HG03469 (cell line): ENCODE data around the gene LCN10.
"Not testable (repeated sequence)": the region's sequence is repeated elsewhere in the genome, so short reads cannot be mapped to it uniquely, and the experiment has no call there.

ENCODE experiments used
- ATAC-seq: cut with Tn5 transposase; IDR thresholded peaks from one replicate; pipeline ENCODE4 v1.9.1; 2021; ENCODE audit warnings: mild to moderate bottlenecking, moderate library complexity, moderate number of reproducible peaks; ENCODE audit not compliant: unreplicated experiment

LCN10 gene

DNA sequence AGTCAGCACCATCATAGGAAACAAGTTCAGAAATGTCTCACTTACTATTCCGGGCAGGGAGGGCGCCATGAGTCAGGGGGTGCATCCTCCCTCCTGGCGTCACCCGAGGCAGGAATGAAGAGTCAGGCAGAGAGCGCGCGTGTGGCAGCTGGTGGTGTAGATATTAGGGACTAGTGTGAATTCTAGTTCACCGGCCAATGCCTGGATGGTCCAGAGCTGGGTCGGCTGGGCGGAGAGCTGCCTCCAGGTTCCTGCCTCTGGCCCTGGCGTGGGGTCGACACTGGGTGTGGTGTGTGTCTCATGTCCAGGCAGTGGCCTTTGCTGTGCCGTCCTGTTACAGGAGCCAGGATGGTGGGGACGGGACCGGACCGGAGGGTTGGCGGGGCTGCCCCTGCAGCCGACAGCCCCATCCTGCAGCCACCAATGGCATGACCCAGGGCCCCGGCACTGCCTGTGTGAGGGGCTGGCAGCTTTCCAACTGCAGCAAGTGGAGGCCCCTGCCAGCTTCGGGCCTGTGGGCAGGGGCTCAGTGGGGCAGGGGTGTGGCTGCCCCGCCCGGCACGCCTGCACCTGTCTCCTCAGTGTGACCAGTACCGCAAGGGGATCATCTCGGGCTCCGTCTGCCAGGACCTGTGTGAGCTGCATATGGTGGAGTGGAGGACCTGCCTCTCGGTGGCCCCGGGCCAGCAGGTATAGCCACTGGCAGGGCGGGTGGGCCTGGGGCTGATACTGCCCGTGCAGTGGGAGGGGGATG, 21.2 kb downstream of the LCN10 start:
- no peak for ATAC-seq

DNA sequence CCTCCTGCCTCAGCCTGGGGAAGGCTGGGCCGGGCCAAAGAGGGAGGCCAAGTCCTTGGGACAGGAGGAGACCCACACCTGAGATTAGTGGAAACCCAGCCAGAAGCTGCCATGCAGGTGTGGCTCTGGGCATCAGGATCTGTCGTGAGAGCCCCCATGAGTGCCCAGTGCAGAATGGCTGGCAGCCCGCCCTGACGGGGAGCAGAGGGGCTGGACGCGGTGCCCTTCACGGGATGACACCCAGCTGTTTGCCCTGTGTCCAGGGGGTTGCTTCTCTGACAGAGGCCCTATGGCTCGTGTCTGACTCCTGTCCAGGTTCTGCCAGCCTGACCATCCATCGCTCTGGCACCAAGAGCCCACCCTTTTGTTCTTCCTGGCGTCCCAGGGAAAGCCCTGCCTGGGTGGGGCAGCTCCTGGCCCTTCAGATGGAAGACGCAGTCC, 21.8 kb downstream of the LCN10 start:
- no peak for ATAC-seq

DNA sequence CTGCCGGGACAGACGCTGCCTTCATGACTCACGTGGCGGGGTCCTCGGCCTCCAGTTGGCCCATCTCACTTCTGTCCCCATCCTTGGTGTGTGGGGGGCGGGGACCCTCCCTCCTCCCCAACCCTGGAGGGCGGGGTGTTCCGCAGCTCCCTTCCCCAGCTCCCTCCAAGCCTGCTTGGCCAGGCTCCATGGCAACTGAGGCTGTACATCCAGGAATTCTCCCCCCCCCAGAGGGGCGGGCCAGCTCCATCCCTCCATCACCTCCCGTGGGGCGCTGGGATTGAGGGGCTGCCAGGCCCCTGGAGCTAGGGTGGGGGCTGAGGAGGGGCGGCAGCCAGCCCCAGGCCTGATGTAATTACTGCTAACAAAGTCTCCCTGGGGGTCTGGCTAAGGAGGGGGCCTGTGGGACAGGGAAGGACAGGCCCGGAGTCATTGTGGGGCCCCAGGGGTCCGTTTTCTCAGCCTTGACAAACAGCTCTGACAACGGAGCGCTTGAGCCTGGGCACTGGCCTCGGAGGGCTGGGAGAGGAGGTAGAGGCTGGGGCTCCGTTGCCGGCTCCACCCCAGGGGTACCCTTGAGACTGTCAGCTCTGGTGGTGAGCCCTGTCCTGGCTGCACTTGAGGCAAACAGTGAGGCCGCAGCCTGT, 22.4 kb downstream of the LCN10 start:
- no peak for ATAC-seq

DNA sequence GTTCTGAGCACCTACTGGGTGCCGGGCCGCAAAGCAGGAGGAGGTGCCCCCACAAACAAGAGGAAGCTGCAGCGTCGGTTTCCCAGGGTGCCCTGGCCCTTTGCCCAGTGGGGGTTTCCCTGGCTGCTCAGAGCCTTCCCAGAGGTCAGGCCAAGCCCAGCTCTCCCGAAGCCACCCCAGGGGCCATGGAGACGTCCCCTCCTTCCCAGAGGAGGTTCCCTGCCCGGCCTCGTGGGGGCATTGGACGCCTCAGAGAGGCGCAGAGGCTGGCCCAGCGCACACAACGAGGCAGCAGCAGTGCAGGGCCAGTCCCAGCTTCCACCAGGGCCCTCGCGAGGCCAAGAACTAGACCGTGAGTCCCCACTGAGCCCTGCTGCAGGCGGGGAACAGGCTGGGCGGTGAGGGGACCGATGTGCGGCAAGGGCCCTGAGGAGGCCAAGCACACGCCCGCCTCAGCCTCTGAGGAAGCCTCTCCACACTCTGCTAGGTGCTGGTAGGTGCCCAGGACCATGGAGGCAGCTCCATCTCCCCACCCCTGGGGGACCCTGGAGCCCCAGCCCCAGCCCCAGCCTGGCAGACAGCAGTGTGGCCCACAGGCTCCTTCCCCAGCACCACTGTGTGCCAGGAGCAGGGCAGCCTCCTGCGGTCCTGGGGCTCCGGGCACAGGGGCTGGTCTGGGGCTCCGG, 23.4 kb downstream of the LCN10 start:
- ATAC-seq: no peak

DNA sequence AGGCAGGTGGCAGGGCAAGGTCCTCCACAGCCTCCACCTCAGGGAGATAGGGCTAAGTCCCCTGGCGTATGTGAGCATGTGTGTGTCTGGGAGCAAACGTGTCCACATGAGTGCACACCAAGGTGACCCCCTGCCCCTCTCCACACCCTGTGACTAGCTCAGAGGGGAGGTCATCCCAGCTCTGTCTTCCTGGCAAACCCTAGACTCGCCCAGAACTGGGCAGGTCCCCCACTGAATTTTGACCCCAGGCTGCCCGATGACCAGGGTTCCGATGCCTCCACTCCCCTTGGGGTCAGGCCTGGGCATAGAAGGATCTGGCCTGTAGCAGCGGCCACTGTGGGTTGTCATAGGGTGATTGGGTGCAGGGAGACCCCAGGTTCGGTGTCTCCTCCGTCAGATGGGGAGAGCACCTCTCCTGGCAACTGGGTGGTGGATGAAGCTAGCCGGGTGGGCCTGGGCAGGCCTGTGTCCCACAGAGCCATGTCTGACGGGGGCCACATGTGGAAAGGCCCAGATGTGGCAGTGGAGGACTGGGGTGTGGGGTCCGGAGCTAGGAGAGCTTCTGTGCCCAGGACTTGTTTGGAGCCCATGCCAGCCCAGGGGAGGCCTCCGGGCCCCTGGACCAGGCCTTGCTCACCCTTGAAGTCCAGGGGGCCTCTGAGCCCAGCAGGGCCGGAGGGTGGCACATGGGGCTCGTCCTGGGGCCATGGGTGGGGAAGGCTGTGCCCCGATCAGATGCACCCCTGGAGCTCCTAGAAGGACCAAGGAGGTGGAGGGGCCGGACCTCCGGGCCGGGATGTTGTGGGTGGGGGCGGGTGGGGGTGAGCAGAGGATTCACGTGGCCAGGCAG, 24.2 kb downstream of the LCN10 start:
- no peak for ATAC-seq

DNA sequence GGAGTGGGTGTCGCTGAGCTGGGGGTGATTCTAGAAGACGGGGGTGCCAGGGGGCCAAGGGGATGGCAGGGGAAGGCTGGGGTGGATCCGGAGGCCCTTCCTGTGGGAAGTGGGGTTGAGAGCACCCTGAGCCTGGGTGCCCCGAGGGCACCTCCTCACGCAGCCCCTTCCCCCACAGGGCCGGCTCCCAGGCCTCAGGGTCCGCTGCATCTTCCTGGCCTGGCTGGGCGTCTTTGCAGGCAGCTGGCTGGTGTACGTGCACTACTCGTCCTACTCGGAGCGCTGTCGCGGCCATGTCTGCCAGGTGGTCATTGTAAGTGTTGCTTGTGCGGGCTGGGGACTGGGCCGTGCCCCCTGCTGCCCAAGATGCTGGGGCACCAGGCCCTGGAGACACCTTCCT, 25.3 kb downstream of the LCN10 start:
- ATAC-seq: no peak

DNA sequence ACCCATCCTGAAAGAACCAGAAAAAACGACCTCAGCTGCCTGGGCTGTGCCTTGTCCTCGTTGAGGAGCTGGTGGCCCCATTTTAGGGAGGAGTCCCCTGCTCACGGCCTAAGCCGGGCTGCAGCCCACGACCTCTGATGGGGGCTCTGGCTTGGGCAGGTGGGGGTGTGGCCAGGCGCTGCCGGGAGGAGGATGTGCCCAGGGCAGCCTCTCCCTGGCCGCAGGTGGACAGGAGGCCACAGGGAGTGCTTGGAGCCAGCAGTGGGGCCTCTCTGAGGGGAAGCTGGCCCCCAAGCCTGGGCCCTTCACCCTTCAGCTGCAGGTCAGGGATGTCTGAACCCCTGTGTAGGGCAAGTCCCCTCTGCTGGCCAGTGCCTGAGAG, 27.9 kb downstream of the LCN10 start:
- ATAC-seq: no peak

DNA sequence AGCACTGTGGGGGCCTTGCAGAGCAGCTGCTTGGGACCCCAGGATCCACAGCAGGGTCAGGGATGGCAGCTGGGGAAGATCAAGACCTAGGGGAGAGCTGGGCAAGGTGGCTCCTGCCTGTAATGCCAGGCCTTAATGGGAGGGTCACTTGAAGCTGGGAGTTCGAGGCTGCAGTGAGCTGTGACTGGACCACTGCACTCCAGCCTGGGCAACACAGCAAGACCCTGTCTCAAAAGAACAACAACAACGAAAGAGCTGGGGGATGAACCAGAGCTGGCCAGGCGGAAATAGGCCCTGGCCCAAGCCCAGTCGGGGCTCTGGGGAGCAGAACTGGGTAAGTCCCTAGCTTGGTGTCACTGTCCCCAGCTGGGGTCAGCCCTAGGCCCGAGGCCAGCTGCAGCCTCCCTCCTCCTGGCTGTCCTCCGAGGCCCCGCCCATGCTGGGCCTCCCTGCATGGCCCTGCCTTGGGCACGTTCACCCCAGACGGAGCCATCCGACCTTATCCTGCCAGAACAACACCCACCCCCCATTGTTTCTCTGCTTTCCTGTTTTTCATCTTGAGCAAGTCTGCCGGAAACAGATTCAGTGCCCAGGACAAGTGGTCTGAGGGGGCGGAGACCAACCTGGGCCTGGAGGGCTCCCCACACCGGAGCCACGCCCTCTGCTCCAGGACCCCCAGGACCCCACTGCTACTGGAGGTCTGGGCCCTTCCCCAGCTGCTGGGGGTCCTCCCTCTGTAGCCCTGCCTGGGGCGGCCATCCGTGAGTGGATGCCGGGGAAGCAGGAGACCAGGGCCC, 28.4 kb downstream of the LCN10 start:
- no peak for ATAC-seq

DNA sequence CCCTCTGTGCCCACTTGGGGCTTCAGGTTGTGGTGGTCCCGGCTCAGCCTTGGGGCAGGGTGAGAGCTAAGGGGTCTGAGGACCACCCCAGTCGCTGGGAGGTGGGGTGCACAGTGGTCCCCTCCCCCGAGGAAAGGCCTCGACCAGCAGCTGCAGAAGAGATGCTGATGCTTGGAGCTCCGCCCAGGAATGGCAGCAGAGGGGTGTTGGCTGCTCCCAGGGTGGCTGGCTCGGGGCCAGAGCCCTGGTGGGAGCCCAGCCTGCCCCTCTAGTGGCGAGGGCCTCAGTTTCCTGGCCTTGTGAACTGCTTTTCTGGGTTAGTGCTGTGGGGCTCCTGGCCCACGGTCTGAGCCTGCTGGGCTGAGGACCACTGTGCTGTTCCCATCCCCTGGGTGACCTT, 29.2 kb downstream of the LCN10 start:
- no peak for ATAC-seq

DNA sequence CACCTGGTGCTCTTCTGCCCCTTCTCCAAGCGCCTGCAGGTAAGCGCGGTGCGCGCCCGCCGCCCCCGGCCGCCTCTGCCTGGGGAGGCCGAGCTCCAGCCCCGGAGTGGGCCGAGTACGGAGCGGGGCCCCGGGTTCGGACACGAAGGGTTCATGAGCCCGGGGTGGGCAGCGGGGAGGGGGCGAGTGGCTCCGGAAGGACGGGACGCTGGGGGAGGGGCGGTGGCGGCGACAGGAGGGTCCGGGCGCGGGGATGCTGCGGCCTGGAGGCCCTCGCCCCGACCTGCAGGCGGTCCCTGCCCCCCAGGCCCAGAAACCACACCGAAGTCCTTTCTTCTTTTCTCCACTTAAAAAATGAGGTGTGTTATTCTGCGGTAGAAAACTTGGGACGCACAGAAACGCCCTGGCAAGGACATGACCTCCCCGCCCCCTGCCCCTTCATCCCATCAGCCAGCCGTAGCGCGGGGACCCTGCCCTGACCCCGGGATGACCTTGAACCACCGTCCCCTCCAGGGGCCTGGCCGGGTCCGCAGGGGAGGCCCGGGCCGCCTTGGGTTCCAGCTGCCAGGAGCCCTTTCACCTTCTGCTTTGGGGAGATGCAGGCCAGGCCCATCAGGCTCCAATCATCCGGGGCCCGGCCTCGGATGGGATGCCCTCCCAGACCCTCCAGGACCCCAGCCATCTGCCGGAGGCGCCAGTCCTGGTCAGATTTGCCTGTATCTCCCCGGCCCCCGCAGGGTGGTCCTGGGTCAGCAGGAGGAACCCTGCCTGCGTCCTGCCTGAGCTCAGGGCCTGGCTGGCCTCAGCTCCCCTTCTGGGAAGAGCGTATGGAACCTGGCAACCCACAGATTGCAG, 29.8 kb downstream of the LCN10 start:
- ATAC-seq: no peak

DNA sequence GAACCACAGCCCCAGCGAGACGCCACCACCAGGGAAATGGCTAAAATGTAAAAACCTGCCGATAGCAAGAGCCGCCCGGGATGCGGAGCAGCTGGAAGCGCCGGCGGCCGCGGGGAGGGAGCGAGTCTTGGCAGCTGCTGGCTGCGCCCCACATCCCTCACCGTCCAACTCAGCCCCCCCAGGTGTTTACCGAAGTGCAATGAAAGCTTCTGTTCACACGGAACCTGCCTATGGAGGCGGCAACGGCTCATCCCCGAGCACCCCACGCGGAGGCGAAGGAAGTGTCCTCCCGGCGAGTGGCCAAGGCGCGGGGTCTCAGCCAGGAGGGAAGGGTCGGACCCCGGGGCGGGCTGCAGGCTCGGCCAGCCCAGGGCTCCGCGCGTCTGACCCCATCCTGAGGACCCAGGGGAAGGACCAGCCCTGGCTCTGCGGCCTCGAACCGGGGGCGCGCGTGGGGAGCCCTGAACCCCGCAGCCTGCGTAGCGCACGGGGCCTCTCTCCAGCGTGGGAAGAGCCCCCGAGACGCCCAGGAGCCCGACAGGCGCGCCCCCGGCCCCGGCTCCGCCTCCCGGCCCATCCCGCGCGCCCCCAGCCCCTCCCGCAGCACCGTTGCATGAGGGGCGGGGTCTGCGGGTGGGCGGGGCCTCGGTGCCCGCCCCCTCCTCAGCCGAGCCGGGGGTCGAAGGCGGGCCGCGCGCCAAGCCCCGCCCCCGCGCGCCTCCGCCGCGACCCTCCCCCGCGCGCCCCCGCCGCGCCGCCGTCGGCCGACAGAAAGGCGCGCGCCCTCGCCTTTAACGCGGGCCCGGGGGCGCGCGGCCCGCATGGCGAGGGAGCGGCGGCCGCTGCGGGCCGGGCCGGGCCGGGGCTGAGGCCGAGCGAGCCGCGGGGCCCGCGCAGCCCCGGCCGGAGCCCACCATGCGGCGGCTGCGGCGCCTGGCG, 30.7 kb downstream of the LCN10 start, which contains the start of gene DIPK1B:
Gene DIPK1B (plus strand): TSS at position 822 of the 939 bp plus-strand sequence. CDS start 94 bp downstream, at position 916.
- no peak for ATAC-seq

DNA sequence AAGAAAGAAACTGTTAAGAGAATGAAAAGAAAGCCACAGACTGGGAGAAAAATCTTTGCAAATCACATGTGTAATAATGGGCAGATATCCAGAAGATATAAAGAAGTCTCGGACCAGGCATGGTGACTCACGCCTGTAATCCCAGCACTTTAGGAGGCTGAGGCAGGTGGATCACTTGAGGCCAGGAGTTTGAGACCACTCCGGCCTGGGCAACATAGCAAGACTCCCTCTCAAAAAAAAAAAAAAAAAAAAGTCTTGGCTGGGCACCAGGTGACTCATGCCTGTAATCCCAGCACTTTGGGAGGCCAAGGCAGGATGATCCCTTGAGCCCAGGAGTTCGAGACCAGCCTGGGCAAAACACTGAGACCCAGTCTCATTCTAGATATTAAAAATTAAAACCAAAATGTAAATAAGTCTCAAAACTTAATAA, 31.5 kb downstream of the LCN10 start:
- ATAC-seq: not testable (repeated sequence)

DNA sequence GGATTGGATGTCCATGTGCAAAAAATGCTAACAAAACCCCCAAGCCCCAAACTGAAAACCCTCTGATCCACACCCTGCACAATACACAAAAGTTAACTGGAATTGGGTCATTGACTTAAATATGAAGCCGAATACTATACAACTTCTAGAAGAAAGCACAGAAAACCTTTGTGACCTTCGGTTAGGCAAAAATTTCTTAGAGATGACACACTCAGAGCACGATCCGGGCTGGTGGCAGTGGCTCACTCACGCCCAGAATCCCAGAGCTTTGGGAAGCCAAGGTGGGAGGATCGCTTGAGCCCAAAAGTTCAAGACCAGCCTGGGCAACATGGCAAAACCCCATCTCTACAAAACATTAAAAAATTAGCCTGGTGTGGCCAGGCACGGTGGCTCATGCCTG, 32.2 kb downstream of the LCN10 start:
- no peak for ATAC-seq

DNA sequence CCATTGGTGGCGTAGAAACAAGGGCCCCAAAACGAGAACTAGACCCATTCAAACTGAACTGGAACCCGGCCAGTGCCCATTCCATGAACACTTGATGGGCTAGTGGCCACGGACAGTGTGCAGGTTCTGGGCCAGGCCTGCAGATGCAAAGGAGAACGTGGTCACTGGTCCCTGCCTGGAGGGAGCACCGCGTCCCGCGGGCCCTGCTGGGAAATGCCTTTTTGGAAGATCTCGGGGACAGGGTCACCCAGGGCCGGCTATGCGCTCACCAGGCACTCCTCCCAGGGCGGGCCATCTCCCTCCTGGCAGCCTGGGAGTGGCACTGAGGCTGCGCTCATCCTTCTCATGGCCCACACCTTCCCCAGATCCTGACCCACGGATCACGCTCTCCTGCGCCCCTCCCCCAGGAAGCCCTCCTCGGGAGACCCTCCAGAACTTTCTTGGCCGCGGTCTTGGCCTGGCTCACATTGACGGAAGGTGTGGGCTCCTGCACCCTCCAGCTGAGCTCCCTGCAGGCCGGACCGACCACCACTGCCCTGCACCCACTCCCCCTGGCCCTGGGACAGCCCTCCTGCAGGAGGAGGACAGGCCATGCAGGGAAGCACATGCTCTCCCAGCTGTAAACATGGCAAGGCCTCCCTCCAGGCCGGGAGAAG, 33.2 kb downstream of the LCN10 start:
- no peak for ATAC-seq

DNA sequence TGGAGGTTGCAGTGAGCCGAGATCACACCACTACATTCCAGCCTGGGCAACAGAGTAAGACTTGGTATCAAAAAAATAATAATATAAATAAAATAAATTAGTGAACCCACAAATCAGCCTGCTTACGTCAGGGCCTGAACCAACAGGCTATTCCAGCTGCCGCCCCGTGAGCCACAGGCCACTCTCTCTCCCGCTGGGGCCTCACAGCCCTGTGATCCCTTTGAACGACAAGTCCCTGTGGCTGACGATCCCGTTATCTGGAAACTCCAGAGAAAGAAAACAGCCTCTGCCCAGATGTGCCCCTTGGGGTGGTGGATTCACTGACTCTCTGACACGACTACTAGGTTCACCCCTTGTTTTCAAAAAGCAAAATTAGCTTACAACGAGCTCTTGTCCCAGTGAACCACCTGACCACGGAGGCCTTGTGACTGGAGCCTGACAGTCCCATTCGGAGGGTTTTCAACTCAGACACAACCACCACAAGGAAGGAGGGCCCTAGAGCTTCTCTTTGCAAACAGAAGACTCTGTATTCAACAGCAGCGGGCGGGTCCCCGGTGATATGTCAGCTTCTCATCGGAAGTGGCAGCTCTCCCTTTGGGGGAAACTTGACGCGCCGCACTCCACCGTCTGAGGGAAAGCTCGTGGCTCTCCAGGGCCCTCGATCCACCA, 34.8 kb downstream of the LCN10 start:
- no peak for ATAC-seq

DNA sequence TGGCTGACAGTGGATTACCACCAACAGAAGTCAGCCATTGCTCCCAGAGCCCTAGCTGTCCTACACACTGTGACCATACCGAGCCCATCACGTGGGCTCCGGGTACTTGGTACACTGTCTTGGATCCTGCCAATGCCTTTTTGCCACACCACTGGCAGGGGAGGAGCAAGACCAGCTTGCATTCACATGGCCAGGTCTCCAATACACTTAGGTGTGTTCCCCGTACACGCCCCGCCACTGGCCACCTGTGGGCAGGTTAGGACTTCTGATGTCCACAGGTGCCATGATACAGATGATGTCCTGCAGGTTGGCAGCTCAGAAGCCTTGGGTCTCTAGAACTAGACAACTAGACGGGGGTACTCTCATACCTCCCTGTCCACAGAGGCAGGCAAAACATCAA, 35.7 kb downstream of the LCN10 start:
- no peak for ATAC-seq

DNA sequence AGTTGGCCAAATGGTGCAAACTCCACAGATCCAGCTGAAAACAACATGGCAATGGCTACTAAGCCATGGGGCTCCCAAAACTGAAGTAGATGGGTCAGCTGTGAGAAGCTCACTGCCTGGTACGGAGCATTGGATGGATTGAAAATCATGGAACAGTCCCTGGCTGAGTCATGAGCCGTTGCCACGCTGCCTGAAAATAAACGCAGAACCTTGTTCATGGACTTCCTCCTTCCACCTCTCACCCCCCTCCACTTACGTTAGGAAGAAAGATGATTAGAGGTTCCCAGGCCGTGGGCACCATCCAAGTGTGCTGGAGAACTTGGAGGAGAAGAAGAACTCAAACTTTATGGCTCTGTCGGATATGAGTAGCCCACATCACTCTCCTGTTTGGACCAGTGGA, 37.2 kb downstream of the LCN10 start:
- no peak for ATAC-seq
